Measurements from ENCODE around the gene PLEKHN1. TPM values are rescaled to one million over a fixed set of nuclear protein-coding genes. Genes with fewer than 3 reads are reported as not detected.

PLEKHN1 gene
- total RNA-seq, 3 donors from 2014 or later, result 1.6 to 2.4 (median 1.9) TPM

GRCh38 chr1:934991-935750 is 31.1 kb upstream of the PLEKHN1 start:
- Mint-ChIP-seq H3K4me3 (no peak overlapping the region), H3K4me1 (ENCODE audit: low read depth) (peaks cover 7% of the 10 kb centered on the region), H3K9me3 (no peaks in the 10 kb centered on the region), H3K36me3 (ENCODE audit: insufficient read depth) (no peaks in the 10 kb centered on the region), H3K27me3 (ENCODE audit: low read depth) (peaks cover 49% of the 10 kb centered on the region)
- DNase-seq, result no peak
- ATAC-seq, result no peak

- no peak for ATAC-seq
- peaks cover 52% of the 10 kb centered on the region for H3K27me3 Mint-ChIP-seq (ENCODE audit: low read depth)
- H3K9me3 Mint-ChIP-seq, result no peaks in the 10 kb centered on the region
- peaks cover 7% of the 10 kb centered on the region for H3K4me1 Mint-ChIP-seq (ENCODE audit: low read depth)
- no peak for DNase-seq
- H3K36me3 Mint-ChIP-seq (ENCODE audit: insufficient read depth), result no peaks in the 10 kb centered on the region
- H3K4me3 Mint-ChIP-seq, result no peak overlapping the region
These were observed 30.5 kb upstream of the PLEKHN1 start for GRCh38 chr1:935751-936231.

GRCh38 chr1:936348-937264 is 29.7 kb upstream of the PLEKHN1 start:
- DNase-seq (no peak), ATAC-seq (no peak)
- no peak overlapping the region for H3K4me3 Mint-ChIP-seq
- H3K9me3 Mint-ChIP-seq, result no peaks in the 10 kb centered on the region
- peaks cover 10% of the 10 kb centered on the region for H3K4me1 Mint-ChIP-seq (ENCODE audit: low read depth)
- H3K36me3 Mint-ChIP-seq (ENCODE audit: insufficient read depth), result no peaks in the 10 kb centered on the region
- peaks cover 52% of the 10 kb centered on the region for H3K27me3 Mint-ChIP-seq (ENCODE audit: low read depth)

GRCh38 chr1:937521-937920 is 28.8 kb upstream of the PLEKHN1 start:
- no peak for DNase-seq
- no peak for ATAC-seq
- H3K27me3 Mint-ChIP-seq (ENCODE audit: low read depth), result peaks cover 52% of the 10 kb centered on the region
- peaks cover 10% of the 10 kb centered on the region for H3K4me1 Mint-ChIP-seq (ENCODE audit: low read depth)
- no peaks in the 10 kb centered on the region for H3K36me3 Mint-ChIP-seq (ENCODE audit: insufficient read depth)
- H3K4me3 Mint-ChIP-seq, result no peak overlapping the region
- no peaks in the 10 kb centered on the region for H3K9me3 Mint-ChIP-seq

- Mint-ChIP-seq H3K4me1 (ENCODE audit: low read depth) (peaks cover 10% of the 10 kb centered on the region), H3K36me3 (ENCODE audit: insufficient read depth) (no peaks in the 10 kb centered on the region), H3K27me3 (ENCODE audit: low read depth) (peaks cover 50% of the 10 kb centered on the region), H3K4me3 (no peak overlapping the region), H3K9me3 (no peaks in the 10 kb centered on the region)
- DNase-seq (no peak), ATAC-seq (no peak)
These were observed 28.1 kb upstream of the PLEKHN1 start for GRCh38 chr1:938088-938683.

- Mint-ChIP-seq H3K4me1 (ENCODE audit: low read depth) (peaks cover 10% of the 10 kb centered on the region), H3K27me3 (ENCODE audit: low read depth) (peaks cover 45% of the 10 kb centered on the region), H3K9me3 (no peaks in the 10 kb centered on the region), H3K36me3 (ENCODE audit: insufficient read depth) (no peaks in the 10 kb centered on the region), H3K4me3 (no peak overlapping the region)
- ATAC-seq (no peak), DNase-seq (no peak)
These were observed 27.4 kb upstream of the PLEKHN1 start for GRCh38 chr1:938711-939489.

- Mint-ChIP-seq H3K36me3 (ENCODE audit: insufficient read depth) (peaks cover 3% of the 10 kb centered on the region), H3K9me3 (no peaks in the 10 kb centered on the region), H3K4me1 (ENCODE audit: low read depth) (peaks cover 10% of the 10 kb centered on the region), H3K27me3 (ENCODE audit: low read depth) (peaks cover 45% of the 10 kb centered on the region), H3K4me3 (no peak overlapping the region)
- DNase-seq (no peak), ATAC-seq (no peak)
These were observed 26.7 kb upstream of the PLEKHN1 start for GRCh38 chr1:939511-940106.

- peak; percentile 13 to 22 for ATAC-seq
- Mint-ChIP-seq H3K4me3 (peak overlapping the region; percentile 26), H3K4me1 (ENCODE audit: low read depth) (peaks cover 7% of the 10 kb centered on the region), H3K9me3 (no peaks in the 10 kb centered on the region), H3K27me3 (ENCODE audit: low read depth) (peaks cover 38% of the 10 kb centered on the region), H3K36me3 (ENCODE audit: insufficient read depth) (peaks cover 7% of the 10 kb centered on the region)
- DNase-seq, result no peak
These were observed 25.9 kb upstream of the PLEKHN1 start for GRCh38 chr1:940107-941014.

- peak overlapping the region; percentile 69 for H3K4me3 Mint-ChIP-seq
- ATAC-seq (peak; percentile 7 to 16), DNase-seq (no peak)
- H3K4me1 Mint-ChIP-seq (ENCODE audit: low read depth), result peaks cover 5% of the 10 kb centered on the region
- peaks cover 14% of the 10 kb centered on the region for H3K36me3 Mint-ChIP-seq (ENCODE audit: insufficient read depth)
- no peaks in the 10 kb centered on the region for H3K9me3 Mint-ChIP-seq
- H3K27me3 Mint-ChIP-seq (ENCODE audit: low read depth), result peaks cover 34% of the 10 kb centered on the region
These were observed 25.2 kb upstream of the PLEKHN1 start for GRCh38 chr1:941015-941587.

- peaks cover 14% of the 10 kb centered on the region for H3K36me3 Mint-ChIP-seq (ENCODE audit: insufficient read depth)
- H3K9me3 Mint-ChIP-seq, result no peaks in the 10 kb centered on the region
- DNase-seq, result no peak
- H3K4me3 Mint-ChIP-seq, result peak overlapping the region; percentile 69
- H3K4me1 Mint-ChIP-seq (ENCODE audit: low read depth), result peaks cover 5% of the 10 kb centered on the region
- H3K27me3 Mint-ChIP-seq (ENCODE audit: low read depth), result peaks cover 32% of the 10 kb centered on the region
- peak; percentile 19 to 28 for ATAC-seq
These were observed 24.5 kb upstream of the PLEKHN1 start for GRCh38 chr1:941588-942383.

GRCh38 chr1:942411-942821 is 23.9 kb upstream of the PLEKHN1 start:
- ATAC-seq (peak; percentile 9 to 16), DNase-seq (no peak)
- Mint-ChIP-seq H3K4me3 (no peak overlapping the region), H3K27me3 (ENCODE audit: low read depth) (peaks cover 29% of the 10 kb centered on the region), H3K4me1 (ENCODE audit: low read depth) (peaks cover 5% of the 10 kb centered on the region), H3K36me3 (ENCODE audit: insufficient read depth) (peaks cover 16% of the 10 kb centered on the region), H3K9me3 (no peaks in the 10 kb centered on the region)
